Ramos (cell line): Measurements from ENCODE around the gene WDR43.

Experiments
- in situ Hi-C: fragments of 300-500 bp; cut with MboI; formaldehyde crosslinking; loops from one replicate; pipeline ENCODE4 v1.14.3; 2022; ENCODE audit warnings: low sequenced_read_pairs; ENCODE audit not compliant: unreplicated experiment

Gene WDR43

GRCh38 chr2:28989973-28990372 is 95.5 kb downstream of the WDR43 start:
- in situ Hi-C loops: no loop called here

GRCh38 chr2:28990445-28990844 is 96.0 kb downstream of the WDR43 start:
- in situ Hi-C loops: no loop called here

- in situ Hi-C loops: no loop called here
Measured at GRCh38 chr2:28991021-28991420, 96.6 kb downstream of the WDR43 start.

GRCh38 chr2:28991460-28991859 is 97.0 kb downstream of the WDR43 start:
- in situ Hi-C loops: no loop called here

- in situ Hi-C loops: no loop called here
Measured at GRCh38 chr2:28993206-28993960, 98.9 kb downstream of the WDR43 start.

- in situ Hi-C loops: no loop called here
Measured at GRCh38 chr2:28994074-28994473, 99.6 kb downstream of the WDR43 start.

- in situ Hi-C loops: no loop called here
Measured at GRCh38 chr2:28994679-28995078, 100.2 kb downstream of the WDR43 start.

- in situ Hi-C loops: no loop called here
Measured at GRCh38 chr2:28995765-28996750, 101.6 kb downstream of the WDR43 start.

- in situ Hi-C loops: no loop called here
Measured at GRCh38 chr2:28997237-28997846, 102.9 kb downstream of the WDR43 start.
